ENCODE data around the gene MC4R.
"Not testable (repeated sequence)": the region's sequence is repeated elsewhere in the genome, so short reads cannot be mapped to it uniquely, and the experiment has no call there.

MC4R gene

GRCh38 chr18:60372596-60372995 lies at the start of gene MC4R:
Gene MC4R, minus strand, starts transcription at chr18:60372775. Its CDS starts 426 bp downstream, at chr18:60372349.
- in situ Hi-C loops (cut with MboI; ENCODE audit: low sequenced_read_pairs), result no loop called here

DNA sequence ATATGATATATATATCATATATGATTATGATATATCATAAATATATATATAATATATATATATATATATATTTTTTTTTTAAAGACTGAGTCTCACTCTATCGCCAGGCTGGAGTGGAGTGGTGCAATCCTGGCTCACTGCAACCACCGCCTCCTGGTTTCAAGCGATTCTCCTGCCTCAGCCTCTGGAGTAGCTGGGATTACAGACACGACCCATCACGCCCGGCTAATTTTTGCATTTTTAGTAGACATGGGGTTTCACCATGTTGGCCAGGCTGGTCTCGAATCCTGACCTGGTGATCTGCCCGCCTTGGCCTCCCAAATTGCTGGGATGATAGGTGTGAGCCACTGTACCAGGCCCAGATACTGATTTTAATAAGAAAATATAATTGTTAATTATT lies 49.7 kb upstream of the MC4R start:
- in situ Hi-C loops (cut with MboI; ENCODE audit: low sequenced_read_pairs), result not testable (repeated sequence)

GRCh38 chr18:60421356-60422118 lies 49.0 kb upstream of the MC4R start:
- in situ Hi-C loops (cut with MboI; ENCODE audit: low sequenced_read_pairs), result no loop called here

- in situ Hi-C loops (cut with MboI; ENCODE audit: low sequenced_read_pairs), result no loop called here
Observed at GRCh38 chr18:60417946-60418345, 45.4 kb upstream of the MC4R start.

GRCh38 chr18:60413944-60414547 lies 41.5 kb upstream of the MC4R start:
- in situ Hi-C loops (cut with MboI; ENCODE audit: low sequenced_read_pairs), result no loop called here

DNA sequence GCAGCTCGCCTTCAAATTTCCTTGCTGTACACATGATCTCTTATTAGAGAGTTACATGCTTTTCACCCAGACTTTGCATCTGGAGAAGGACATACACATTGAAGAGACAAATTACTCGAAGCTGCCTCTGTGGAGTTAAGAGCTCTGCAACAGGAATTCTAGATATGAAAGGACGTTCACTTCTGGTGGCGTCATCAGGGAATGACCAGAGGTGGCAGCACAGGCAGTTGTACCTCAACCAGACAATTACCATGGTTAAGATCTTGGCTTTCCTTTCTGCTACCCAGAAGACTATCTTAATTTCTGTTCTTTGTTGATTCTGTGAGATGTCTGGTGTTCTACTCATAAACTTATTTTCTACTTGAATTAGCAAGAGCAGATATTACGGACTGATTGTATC lies 39.1 kb upstream of the MC4R start:
- in situ Hi-C loops (cut with MboI; ENCODE audit: low sequenced_read_pairs), result no loop called here

GRCh38 chr18:60406721-60407120 lies 34.1 kb upstream of the MC4R start:
- in situ Hi-C loops (cut with MboI; ENCODE audit: low sequenced_read_pairs), result no loop called here

DNA sequence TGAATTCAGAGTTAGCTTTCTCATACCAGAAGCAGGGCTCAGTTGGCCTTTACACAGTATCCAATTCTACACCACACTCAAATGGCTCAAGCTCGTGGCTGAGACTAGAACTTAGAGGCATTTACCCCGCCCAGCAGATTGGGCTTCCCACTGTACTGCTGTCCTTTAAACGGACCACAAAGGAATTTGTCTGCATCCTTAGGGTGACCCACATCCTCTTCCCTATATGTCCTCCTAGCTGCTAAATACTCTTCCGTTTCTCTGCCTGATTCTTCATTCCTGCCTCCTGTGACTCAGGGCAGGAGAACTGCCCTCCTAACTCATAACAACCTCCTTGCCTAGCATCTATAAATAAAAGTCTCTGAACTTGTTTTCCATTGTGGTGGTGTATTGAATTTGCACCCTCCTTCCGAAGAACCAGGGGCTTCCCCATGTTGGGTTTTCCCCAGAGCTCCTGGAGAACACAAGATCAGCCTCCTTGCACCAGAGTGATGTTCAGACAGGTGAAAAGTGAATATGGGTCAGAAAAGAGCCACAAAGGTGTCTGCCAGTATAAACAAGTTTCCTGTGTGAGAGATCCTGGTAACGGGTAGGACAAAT lies 32.0 kb upstream of the MC4R start:
- in situ Hi-C loops (cut with MboI; ENCODE audit: low sequenced_read_pairs), result no loop called here

GRCh38 chr18:60401346-60401745 lies 28.8 kb upstream of the MC4R start:
- in situ Hi-C loops (cut with MboI; ENCODE audit: low sequenced_read_pairs), result no loop called here

DNA sequence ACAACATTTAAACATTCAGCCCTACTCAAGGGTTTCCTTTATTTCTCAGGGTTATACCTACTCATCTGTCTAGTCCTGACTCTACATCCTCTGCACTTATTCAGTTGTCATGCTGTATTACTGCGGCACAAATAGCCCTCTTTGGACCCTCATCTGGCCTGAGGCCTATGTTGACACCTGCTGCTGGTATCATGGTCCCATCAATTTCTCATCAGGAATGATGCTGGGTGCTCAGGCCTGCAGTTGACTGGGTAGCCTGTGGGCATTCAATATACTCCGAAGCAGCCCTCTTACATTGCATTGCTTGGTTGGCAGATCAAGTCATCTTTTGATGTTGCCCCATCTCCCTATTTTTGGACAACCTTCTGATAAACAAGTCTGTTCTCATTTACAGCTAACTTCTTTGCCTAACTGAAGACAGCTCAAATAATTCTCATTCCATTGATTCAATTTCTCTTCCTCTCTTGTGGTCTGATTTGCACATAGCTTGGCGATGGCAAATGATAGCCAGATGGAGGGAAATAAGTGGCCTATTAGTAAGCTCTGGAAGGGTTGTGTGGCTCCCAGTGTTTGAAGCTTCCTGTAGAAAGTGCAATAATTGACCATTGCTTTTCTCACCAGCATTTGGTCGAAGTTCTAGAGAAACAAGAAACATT lies 19.1 kb upstream of the MC4R start:
- in situ Hi-C loops (cut with MboI; ENCODE audit: low sequenced_read_pairs), result no loop called here

GRCh38 chr18:60389314-60389713 lies 16.7 kb upstream of the MC4R start:
- in situ Hi-C loops (cut with MboI; ENCODE audit: low sequenced_read_pairs), result no loop called here

DNA sequence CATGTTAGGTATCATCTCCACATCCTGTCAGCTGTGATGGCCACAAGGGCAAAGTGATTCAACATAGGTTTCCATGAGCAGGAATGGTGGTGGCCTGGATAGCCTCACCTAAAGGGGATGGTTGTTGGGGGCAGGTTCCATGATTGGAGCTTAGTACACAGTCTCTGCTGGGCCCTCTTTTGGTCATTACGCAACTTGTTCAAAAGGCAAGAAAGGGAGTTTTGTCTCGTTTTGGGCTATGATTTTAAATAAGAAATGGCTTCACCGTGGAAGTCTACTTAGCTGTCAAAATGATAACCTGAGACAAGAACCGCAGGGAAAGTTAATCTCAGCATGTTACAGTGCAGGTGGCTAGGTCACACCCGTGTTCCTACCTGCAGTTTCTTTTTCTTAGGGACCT lies 13.1 kb upstream of the MC4R start:
- in situ Hi-C loops (cut with MboI; ENCODE audit: low sequenced_read_pairs), result no loop called here

DNA sequence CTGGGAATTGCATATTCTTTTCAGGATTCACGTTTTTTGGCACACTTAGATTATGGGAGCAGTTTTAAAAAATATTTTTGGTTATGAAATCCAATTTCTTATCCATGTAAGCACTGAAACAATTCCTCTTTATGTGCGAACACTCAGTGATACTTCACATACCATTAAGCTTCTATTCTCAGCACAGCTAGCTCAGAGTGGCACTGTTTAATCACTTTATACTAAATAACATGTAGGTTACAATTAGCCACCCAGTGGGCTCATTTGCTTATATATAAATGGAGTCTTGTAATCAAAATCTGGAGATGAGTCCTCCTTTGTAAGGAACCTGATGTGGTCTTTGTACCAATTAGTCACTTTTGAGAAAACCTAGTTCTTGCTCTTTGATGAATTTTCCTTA lies 11.3 kb upstream of the MC4R start:
- in situ Hi-C loops (cut with MboI; ENCODE audit: low sequenced_read_pairs), result no loop called here

DNA sequence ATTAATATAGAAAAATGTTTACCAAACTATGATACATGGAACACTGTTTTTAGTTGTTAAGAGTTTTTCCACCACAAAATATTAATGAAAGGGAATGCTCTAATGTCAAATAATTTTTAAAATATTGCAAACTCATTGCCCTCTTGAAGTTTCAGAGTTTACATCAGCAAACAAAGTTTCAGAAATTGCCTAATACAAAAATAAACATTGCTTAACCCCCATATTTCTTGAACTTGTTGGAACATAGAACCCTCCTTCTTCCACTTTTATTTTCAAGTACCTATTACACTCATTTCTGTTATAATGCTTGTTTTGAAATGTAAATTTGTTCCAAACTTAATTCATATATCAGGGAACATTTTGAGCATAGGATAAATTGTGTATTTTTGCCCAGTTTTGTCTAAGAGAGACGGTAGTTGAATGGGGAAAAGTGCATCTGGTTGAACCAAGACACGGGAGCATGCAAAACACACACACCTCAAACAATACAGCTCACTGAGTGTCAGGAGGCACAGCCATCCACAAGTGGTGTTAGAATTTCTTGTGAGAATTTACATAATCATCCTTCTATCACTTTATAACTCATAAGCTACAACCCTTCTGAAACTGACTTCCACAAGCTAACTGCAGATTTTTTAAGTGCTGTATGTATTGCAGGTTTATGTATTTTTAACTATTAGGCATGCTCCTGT lies 5.3 kb upstream of the MC4R start:
- in situ Hi-C loops (cut with MboI; ENCODE audit: low sequenced_read_pairs), result no loop called here

DNA sequence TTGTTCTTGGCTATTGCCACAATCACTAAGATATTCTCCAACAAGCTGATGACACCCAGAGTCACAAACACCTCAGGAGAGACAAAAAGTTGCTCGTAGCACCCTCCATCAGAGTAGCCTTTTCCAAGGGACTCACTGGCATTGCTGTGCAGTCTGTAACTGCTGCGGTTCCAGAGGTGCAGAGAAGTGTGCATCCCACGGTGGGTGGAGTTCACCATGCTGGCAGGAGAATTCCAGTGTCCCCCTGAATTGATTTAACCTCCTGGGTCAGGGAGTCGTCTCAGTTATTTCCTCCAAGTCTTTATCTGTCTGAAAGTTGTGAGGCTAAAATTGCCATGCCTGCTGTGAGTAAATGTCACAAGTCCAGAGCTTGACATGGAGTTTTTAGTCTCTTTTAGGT lies 443 bp downstream of the MC4R start:
- in situ Hi-C loops (cut with MboI; ENCODE audit: low sequenced_read_pairs), result no loop called here

DNA sequence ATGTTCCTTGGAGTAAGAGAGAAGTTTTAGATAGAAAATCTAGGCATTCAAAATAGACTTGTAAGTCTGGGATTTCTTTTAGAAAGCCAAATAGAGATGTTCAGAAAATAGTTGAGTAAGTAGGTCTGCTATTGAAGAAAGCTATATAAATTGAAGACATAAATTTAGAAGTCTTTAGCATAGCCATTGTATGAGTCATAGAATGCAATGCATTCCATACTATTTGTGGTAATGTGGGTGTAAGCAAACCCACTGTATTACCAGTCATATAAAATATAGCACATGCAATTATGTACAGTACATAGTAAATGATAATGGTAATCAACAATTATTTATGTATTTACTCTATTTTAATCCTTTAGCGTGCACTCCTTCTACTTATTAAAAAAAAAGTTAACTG lies 14.1 kb downstream of the MC4R start:
- in situ Hi-C loops (cut with MboI; ENCODE audit: low sequenced_read_pairs), result no loop called here

DNA sequence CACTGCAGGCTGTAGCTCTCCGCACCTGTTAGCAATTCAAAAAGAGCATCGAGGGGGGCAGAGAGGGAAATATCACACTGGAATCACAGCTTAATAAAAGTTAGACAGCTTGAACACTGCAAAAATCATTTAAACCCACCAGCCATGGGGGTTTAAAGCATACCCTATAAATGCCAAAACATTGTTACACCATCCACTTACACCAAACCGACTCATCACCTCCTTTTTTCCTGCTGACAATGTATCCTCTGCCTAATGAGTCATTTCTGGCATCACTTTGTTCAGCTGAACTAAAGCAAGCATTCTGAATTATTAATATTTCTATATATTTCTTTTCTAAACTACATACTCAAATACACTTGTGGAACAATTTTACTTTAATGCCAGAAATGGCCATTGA lies 21.6 kb downstream of the MC4R start:
- in situ Hi-C loops (cut with MboI; ENCODE audit: low sequenced_read_pairs), result no loop called here

GRCh38 chr18:60350150-60350549 lies 22.4 kb downstream of the MC4R start:
- in situ Hi-C loops (cut with MboI; ENCODE audit: low sequenced_read_pairs), result no loop called here

GRCh38 chr18:60347526-60348045 lies 25.0 kb downstream of the MC4R start:
- in situ Hi-C loops (cut with MboI; ENCODE audit: low sequenced_read_pairs), result no loop called here

GRCh38 chr18:60339018-60339417 lies 33.6 kb downstream of the MC4R start:
- in situ Hi-C loops (cut with MboI; ENCODE audit: low sequenced_read_pairs), result no loop called here

DNA sequence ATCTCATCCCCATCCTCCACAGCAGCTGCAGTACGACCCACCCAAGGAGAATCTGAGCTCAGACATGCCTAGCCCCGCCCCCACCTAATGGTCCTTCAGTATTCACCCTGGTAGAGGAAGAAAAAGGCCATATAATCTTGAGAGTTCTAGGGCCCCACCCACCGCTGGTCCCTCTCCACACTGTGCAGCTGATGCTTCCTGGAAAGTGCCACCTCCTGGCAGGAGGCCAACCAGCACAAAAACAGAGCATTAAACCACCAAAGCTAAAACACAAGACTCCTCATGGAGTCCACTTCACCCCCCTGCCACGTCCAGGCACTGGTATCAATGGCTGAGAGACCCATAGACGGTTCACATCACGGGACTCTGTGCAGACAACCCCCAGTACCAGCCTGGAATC lies 40.7 kb downstream of the MC4R start:
- in situ Hi-C loops (cut with MboI; ENCODE audit: low sequenced_read_pairs), result no loop called here
